HG03139 (cell line): ENCODE data around the gene ATAD3A.

Experiments
- ATAC-seq: cut with Tn5 transposase; IDR thresholded peaks from one replicate; pipeline ENCODE4 v1.9.1; 2021; ENCODE audit not compliant: unreplicated experiment

The ATAD3A gene

GRCh38 chr1:1577367-1578011 lies 65.5 kb downstream of the ATAD3A start:
- no peak for ATAC-seq

DNA sequence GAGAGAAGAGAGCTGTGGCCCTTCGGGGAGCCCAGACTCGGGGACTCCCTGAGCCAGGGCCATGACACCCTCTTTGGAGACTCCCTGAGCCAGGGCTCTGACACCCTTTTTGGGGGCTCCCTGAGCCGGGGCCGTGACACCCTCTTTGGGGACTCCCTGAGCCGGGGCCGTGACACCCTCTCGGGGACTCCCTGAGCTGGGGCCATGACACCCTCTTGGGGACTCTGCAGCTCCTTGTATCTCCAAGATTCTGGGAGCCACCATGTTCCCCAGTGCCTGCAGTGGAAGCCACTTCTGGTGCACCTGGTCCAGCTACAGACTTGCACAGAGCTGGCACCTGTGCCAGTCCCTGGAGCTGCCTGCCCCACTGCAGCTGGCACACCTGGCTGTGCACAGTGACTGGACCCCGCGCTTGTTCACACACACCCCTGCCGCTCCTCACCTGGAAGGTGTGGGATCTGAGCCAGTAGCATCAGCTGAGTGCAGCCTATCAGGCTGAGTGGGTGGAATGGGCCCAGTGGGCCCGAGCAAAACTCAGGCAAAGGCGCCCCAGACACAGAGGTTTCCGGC lies 66.5 kb downstream of the ATAD3A start:
- ATAC-seq = no peak

GRCh38 chr1:1582585-1583346 lies 70.8 kb downstream of the ATAD3A start:
- ATAC-seq = no peak

DNA sequence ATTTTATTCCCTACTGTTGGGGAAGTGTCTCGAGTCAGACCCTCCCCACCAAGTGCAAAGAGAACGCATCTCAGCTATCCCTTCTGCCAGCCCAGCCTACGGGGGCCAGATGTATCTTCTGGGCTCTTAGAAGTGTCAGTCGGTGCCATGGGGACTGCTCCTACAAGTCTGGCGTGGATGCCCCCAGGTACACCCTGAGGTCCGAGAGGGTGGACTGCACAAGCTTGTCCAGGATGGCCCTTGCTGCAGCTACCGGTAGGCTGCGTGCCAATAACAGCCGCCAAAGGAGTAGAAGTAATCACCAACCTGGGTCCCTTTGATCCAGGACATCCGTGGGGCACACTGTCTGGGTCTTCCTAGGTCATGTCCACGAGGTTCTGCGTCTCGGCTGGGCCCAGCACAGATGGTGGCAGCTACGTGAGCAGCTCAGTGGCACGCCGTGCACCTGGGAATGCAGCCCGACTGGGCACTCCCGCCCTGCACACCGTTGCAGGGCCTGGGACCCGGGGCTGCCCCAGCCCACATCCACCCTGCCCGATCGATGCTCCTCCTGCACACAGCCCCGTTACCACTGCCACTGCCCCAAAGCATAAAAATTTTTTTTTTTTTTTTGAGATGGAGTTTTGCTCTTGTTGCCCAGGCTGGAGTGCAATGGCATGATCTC lies 71.5 kb downstream of the ATAD3A start:
- ATAC-seq = no peak
